NCI-H2196 treated with DMSO at 0.1 percent for 48 hours (cell line): ENCODE results near the gene PGBD1.

Experiments used
- DNase-seq: peaks from one replicate; lab custom pipeline; 2025; ENCODE audit not compliant: unreplicated experiment; lab: John Stamatoyannopoulos, UW

Gene PGBD1

DNA sequence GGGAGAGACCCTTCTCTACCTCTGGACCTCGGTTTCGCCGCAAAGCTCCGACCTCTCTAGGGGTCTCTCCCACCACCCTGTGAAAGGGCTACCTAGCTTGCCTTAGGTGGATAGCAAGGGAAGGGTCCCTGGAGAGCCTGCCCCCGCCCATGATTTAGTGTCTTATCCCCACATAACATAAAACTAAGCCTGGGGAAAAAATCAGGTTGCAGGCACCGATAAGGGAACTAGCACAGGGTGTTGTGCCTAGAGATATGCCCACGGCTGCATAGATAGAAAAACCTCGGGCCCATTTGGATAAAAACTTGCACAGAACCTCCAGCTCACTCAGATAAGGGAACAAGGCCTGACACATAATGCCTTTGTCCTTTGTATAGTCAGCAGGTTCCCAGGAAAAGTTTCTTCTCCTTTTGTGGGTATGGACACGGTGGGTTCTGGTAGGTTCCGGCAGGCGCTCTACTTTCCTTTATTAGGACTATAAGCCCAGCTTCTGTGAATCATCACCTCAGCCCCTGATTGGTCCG, 53.7 kb downstream of the PGBD1 start:
- DNase-seq = no peak

GRCh38 chr6:28335564-28336283, 54.4 kb downstream of the PGBD1 start, which contains the start of gene ZSCAN31:
Gene ZSCAN31, minus strand, starts transcription at chr6:28336148. Its CDS starts 6,465 bp downstream, at chr6:28329683.
- DNase-seq = peak; percentile 66

- DNase-seq = no peak
Observed at GRCh38 chr6:28336284-28337120, 55.1 kb downstream of the PGBD1 start.

DNA sequence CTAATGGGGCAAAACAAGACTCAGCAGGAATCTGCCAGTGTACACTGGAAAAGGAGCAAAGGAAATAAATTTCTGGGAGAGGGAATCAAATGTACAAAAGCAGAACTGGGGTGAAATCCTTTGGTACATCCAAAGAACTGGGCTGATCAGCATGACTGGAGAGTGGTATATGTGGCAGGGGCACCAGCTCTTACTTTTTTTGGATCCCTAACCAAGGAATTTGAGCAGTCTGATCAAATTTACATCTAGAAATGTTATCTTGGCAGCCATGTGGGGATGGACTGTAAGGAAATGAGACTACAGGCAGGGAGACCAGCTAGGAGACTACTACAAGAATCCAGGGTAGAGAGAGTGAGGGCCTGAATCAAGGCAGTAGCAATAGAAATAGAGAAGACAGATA, 55.7 kb downstream of the PGBD1 start:
- no peak for DNase-seq

GRCh38 chr6:28340310-28341095, 59.1 kb downstream of the PGBD1 start:
- DNase-seq = no peak

DNA sequence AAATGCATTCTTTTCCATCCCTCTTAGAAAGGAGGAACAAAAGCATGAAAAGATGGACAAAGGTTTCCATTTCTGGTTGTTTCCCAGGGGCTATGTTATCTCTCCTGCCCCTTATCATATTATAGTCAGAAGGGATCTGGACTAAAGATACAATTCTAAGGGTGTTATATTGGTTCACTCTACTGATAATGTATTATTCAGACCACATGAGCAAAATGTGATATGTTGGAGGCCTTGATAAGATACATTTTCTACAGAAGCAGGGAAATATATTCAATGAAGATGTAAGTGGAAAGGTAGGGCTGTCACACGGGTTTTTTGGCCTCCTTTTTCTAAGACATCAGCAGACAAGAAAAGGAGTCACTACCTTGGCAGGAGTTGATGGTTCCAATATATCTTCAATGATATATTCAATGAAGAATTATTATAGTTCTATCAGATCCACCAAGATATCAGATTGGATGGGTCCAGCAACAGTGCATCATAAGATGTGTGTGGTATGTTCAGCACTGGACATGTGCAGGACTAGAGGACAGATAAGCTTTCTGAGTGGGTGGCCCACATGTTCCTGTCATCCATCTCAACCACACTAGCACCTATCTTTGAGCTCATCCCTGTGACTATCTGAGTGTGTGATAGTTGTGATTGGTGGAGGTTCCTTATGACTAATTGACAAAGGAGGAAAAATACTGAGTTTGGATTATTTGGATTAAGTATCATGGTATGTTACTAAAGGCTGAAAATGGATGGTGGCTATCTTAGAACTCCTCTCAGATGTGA, 62.7 kb downstream of the PGBD1 start:
- no peak for DNase-seq

- DNase-seq = no peak
Observed at GRCh38 chr6:28345201-28345600, 63.8 kb downstream of the PGBD1 start.

DNA sequence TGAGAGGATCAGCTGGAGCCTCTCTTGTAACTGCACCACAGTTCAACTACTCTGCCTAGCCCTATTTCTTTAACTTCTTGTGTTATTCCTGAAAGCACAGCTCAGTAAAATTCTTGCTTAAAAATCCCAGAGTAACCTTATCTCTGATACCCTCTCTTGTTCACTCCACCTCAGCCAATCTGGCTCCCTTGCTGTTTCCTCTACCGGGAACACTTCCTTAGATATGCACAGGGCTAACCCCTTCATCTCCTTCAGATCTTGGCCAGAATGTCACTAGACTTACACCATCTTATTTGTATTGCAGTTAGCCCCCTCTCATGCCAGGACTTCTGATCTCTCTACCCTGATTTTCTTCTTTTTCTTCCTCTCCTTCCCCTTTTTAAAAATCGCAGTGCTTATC, 65.7 kb downstream of the PGBD1 start:
- no peak for DNase-seq

DNA sequence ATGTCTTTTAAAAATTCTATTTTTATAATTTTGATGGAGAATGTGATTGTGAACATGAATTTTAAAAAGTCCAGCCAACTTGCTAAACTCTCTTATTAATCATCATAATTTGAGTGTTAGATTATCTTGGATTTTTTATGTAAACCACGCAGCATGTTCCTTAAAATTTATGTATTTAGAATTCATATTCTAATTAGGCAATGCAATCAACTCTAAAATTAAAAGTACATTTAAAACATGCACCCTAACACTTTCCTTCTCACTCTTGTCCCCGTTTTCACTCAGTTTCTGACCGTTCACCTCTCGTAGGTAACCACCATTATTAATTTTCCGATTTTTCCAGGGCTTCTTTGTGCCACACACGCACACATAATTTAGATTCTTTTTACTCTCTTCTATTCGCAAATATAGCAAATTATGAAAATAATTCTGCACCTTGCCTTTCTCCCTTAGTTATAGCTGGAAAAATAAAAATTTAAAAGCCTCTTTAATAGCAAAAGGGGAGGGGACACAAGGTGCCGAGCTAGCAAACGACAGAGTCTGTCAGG, 68.0 kb downstream of the PGBD1 start:
- no peak for DNase-seq

DNA sequence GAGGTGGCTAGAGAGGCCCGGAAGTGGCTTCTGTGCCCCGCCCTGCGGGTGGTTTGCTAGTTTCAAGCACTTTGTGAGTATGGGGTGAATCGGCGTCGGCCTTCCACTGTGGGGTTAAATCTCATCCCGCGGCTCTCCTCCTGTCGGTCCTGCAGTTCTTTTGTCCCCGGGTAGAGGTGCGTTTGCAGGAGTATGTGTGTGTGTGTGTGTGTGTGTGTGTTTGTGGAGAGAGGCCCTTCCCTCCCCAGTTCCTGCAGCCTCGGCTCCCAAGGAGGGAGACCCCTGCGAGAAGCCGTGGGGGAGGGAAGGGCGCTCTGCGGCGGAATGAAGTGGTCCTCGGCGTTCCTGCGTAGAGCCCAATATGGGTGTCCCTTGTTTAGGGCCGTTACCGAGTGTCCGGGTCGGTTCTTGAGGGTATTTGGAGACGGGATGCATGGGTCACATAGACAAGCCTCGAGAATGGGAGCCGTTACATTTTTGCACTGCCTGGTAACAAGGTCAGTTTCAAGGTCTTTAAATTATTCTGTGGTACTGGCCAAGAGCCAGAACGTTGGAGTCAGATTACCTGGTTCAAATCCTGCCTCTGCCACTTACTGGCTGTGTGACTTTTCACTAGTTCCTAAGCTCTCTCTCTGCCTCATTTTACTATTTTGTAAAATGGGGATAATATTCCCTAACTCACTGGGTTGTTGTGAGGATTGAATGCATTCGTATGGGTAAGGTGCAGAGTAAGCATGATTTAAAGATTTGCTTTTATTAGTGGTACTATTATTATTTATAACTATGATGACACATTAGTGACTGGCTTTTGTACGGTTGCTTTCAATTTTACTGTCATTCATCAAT, 68.7 kb downstream of the PGBD1 start, which contains the start of gene ZKSCAN3:
Gene ZKSCAN3 (plus strand): TSS at position 56 of the 846 bp plus-strand sequence. CDS start 9,640 bp downstream, outside the sequence.
- peak; percentile 76 for DNase-seq

DNA sequence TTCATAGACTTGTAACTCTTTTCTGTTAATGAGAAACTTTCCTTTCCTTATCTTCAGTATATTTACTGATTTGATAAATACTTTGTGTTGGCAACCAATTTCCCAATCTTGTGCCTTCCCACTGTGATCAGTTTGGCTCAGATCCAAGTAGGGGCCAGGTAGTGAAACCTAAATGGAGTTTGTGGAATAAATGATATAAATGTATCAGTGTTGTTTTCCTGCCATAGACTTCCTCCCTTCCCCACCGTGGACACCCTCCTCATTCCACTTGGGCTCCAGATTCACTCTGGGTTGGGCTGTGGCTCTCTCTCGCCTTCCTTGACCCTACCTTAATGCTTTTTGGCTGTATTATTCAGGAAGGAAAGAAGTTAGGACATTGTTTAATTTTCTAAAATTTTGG, 69.7 kb downstream of the PGBD1 start:
- no peak for DNase-seq

DNA sequence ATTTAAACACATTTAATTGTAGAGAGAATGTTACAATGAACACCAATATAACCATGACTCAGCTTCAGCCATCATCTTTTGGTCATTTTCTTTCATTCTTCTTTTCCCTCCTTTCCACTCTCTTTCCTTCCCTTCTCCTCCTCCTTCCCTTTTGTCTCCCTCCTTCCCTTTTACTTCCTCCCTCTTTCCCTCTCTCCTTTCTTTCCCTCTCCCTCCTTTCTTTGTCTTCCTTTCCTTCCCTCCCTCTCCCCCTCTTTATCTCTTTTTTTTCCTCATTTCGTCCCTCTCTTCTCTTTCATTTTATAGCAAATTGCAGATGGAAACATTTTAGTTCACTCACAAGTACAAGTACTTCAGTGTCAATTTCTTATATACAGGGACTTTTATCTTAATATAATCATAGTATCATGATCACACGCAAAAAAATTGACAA, 70.1 kb downstream of the PGBD1 start:
- no peak for DNase-seq
